ENCODE data around the gene TEAD4.

DNA sequence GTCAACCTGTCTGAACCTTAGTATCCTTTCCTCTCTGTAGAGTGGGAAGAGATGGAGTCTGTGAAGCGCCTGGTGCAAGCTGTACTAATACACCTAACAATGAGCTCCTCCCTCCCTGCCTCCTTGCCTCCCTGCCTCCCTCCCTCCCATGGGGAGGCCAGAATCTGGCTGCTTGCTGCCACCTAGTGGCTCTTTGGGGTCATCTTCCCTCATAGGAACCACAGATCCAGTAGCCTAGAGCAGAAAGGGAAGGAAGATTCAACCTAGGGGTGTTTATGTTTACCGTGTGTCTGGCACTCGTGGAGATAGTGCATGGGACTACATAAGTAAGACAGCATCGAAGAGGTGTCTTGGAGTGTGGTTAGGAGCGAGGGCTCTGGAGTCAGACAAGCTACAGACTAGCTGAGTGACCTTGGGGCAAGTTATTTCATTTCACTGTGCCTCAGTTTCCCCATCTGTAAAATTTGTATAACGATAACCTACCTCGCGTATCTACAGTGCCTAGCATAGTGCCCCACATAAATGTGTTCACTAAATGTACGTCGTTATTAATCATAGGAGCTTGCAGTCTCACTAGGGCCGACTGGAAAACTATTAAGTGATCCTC lies 82.5 kb downstream of the TEAD4 start:
- TF ChIP-seq, protein P1, sequence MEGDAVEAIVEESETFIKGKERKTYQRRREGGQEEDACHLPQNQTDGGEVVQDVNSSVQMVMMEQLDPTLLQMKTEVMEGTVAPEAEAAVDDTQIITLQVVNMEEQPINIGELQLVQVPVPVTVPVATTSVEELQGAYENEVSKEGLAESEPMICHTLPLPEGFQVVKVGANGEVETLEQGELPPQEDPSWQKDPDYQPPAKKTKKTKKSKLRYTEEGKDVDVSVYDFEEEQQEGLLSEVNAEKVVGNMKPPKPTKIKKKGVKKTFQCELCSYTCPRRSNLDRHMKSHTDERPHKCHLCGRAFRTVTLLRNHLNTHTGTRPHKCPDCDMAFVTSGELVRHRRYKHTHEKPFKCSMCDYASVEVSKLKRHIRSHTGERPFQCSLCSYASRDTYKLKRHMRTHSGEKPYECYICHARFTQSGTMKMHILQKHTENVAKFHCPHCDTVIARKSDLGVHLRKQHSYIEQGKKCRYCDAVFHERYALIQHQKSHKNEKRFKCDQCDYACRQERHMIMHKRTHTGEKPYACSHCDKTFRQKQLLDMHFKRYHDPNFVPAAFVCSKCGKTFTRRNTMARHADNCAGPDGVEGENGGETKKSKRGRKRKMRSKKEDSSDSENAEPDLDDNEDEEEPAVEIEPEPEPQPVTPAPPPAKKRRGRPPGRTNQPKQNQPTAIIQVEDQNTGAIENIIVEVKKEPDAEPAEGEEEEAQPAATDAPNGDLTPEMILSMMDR (conservative IDR thresholded peaks at IDR 0.05 in 1 of 2, IDR thresholded peaks at IDR 0.05 in 1 of 2; ENCODE audit: low read depth in 1 of 2, low read length in 2 of 2), result peak; percentile 68 to 89
- no peak for TF ChIP-seq EZH2 (IDR thresholded peaks at IDR 0.05; ENCODE audit: low read length, missing control alignments)
